GM23338 (cell line): ENCODE data around the gene ARRDC1. TPM values are rescaled to one million over a fixed set of nuclear protein-coding genes. Genes with fewer than 3 reads are reported as not detected.

Source experiments
- ATAC-seq: fragments of 200-7000 bp; cut with Tn5 transposase; 3 replicates; pipeline ENCODE4 v1.9.1; 2020
- DNase-seq: peaks from one replicate; pipeline ENCODE4 v3.0.0-alpha.2; 2015; ENCODE audit warnings: low spot score
- H2AFZ ChIP-seq: fragments of 200-600 bp; sonication (generic); 2 replicates; pipeline ENCODE4 v1.8.0; 2016; ENCODE audit warnings: antibody characterized with exemption, mild to moderate bottlenecking, moderate library complexity
- H3F3A ChIP-seq: fragments of 200-600 bp; sonication (generic); replicated peaks from 2 replicates; pipeline ENCODE4 v1.8.0; 2017; ENCODE audit warnings: antibody characterized with exemption, mixed run types, low read depth
- H3K27ac ChIP-seq: fragments of 200-600 bp; sonication (generic); 2 replicates; pipeline ENCODE4 v1.6.1; 2016; ENCODE audit warnings: low read depth
- H3K27me3 ChIP-seq: fragments of 200-600 bp; sonication (generic); 2 replicates; pipeline ENCODE4 v1.8.0; 2016; ENCODE audit warnings: mild to moderate bottlenecking, mixed run types, moderate library complexity; ENCODE audit not compliant: insufficient read depth
- H3K36me3 ChIP-seq: fragments of 200-600 bp; sonication (generic); 2 replicates; pipeline ENCODE4 v1.8.0; 2016; ENCODE audit warnings: mild to moderate bottlenecking; ENCODE audit not compliant: insufficient read depth
- H3K4me1 ChIP-seq: fragments of 200-600 bp; sonication (generic); 2 replicates; pipeline ENCODE4 v1.8.0; 2016; ENCODE audit warnings: mild to moderate bottlenecking, moderate library complexity; ENCODE audit not compliant: insufficient read depth
- H3K4me2 ChIP-seq: fragments of 200-600 bp; sonication (generic); 2 replicates; pipeline ENCODE4 v1.7.1; 2017; ENCODE audit warnings: mixed run types
- H3K4me3 ChIP-seq: fragments of 200-600 bp; sonication (generic); 2 replicates; pipeline ENCODE4 v1.6.1; 2016; ENCODE audit warnings: mixed run types
- H3K79me2 ChIP-seq: fragments of 200-600 bp; sonication (generic); replicated peaks from 2 replicates; pipeline ENCODE4 v1.8.0; 2017; ENCODE audit warnings: mild to moderate bottlenecking; ENCODE audit not compliant: insufficient read depth
- H3K9me2 ChIP-seq: fragments of 200-600 bp; sonication (generic); 2 replicates; pipeline ENCODE4 v1.8.0; 2017; ENCODE audit not compliant: insufficient read depth
- H4K20me1 ChIP-seq: fragments of 200-600 bp; sonication (generic); replicated peaks from 2 replicates; pipeline ENCODE4 v1.8.0; 2017; ENCODE audit warnings: mild to moderate bottlenecking; ENCODE audit not compliant: insufficient read depth
- H3K27ac Mint-ChIP-seq: 2 replicates; pipeline ENCODE4 v1.8.0; 2020; ENCODE audit warnings: inconsistent platforms, mild to moderate bottlenecking, moderate library complexity, mixed read lengths
- H3K27me3 Mint-ChIP-seq: 3 replicates; pipeline ENCODE4 v1.8.0; 2022; ENCODE audit warnings: low read depth, mild to moderate bottlenecking, moderate library complexity, mixed read lengths, inconsistent platforms; ENCODE audit not compliant: insufficient read depth, poor library complexity
- H3K36me3 Mint-ChIP-seq: 3 replicates; pipeline ENCODE4 v1.8.0; 2021; ENCODE audit warnings: low read depth, mild to moderate bottlenecking, inconsistent platforms, moderate library complexity, mixed read lengths
- H3K4me1 Mint-ChIP-seq: 3 replicates; pipeline ENCODE4 v1.8.0; 2020; ENCODE audit warnings: mild to moderate bottlenecking, inconsistent platforms, mixed read lengths
- H3K4me3 Mint-ChIP-seq: 3 replicates; pipeline ENCODE4 v1.8.0; 2021; ENCODE audit warnings: moderate library complexity, mild to moderate bottlenecking, inconsistent platforms, mixed read lengths
- H3K9me3 Mint-ChIP-seq: 3 replicates; pipeline ENCODE4 v1.8.0; 2020; ENCODE audit warnings: moderate library complexity, mild to moderate bottlenecking, inconsistent platforms, mixed read lengths
- CREB1 ChIP-seq: fragments of 250-450 bp; sonication (Bioruptor Pico); IDR thresholded peaks from 2 replicates; pipeline ENCODE4 v1.5.0; 2020; ENCODE audit warnings: low read depth, mild to moderate bottlenecking, moderate library complexity
- CTCF ChIP-seq, 2 experiments: fragments of 200-600 bp in 1 of 2; sonication (generic) in 1 of 2; conservative IDR thresholded peaks; 2 replicates each; pipeline versions ENCODE4 v1.5.1 to v1.6.1; 2016 to 2017; ENCODE audit warnings: antibody characterized with exemption in 2 of 2, low read depth in 2 of 2, mild to moderate bottlenecking in 2 of 2, moderate library complexity in 1 of 2
- ETS1 ChIP-seq: IDR thresholded peaks from 2 replicates; pipeline ENCODE4 v1.6.1; 2016; ENCODE audit warnings: antibody characterized with exemption
- EZH2 ChIP-seq: fragments of 200-600 bp; sonication (generic); IDR thresholded peaks from one replicate; pipeline ENCODE4 v1.8.0; 2017; ENCODE audit warnings: antibody characterized with exemption, mild to moderate bottlenecking, low read depth; ENCODE audit not compliant: unreplicated experiment
- EZH2phosphoT487 ChIP-seq: fragments of 200-600 bp; sonication (generic); IDR thresholded peaks from one replicate; pipeline ENCODE4 v1.8.1; 2018; ENCODE audit warnings: antibody characterized with exemption; ENCODE audit not compliant: unreplicated experiment
- JUNB ChIP-seq: IDR thresholded peaks from one replicate; pipeline ENCODE4 v1.6.1; 2016; ENCODE audit warnings: antibody characterized with exemption; ENCODE audit not compliant: unreplicated experiment
- NANOG ChIP-seq: IDR thresholded peaks from 2 replicates; pipeline ENCODE4 v1.6.1; 2016; ENCODE audit warnings: antibody characterized with exemption, borderline replicate concordance
- POLR2AphosphoS5 ChIP-seq: IDR thresholded peaks from 2 replicates; pipeline ENCODE4 v1.6.1; 2016; ENCODE audit warnings: antibody characterized with exemption, low read depth
- REST ChIP-seq: IDR thresholded peaks from one replicate; pipeline ENCODE4 v1.6.1; 2018; ENCODE audit warnings: antibody characterized with exemption; ENCODE audit not compliant: unreplicated experiment
- STAT1 ChIP-seq: IDR thresholded peaks from one replicate; pipeline ENCODE4 v1.6.1; 2016; ENCODE audit warnings: antibody characterized with exemption; ENCODE audit not compliant: unreplicated experiment
- ZNF114 ChIP-seq: fragments of 250-450 bp; sonication (Bioruptor Pico); IDR thresholded peaks from 2 replicates; pipeline ENCODE4 v1.5.0; 2020; ENCODE audit warnings: mild to moderate bottlenecking, moderate library complexity
- ZNF331 ChIP-seq: fragments of 250-450 bp; sonication (Bioruptor Pico); IDR thresholded peaks from 2 replicates; pipeline ENCODE4 v1.5.0; 2020; ENCODE audit warnings: low read depth, mild to moderate bottlenecking, moderate library complexity
- ZNF462 ChIP-seq: fragments of 250-450 bp; sonication (Bioruptor Pico); IDR thresholded peaks from 2 replicates; pipeline ENCODE4 v1.5.0; 2020; ENCODE audit warnings: mild to moderate bottlenecking, moderate library complexity
- polyA plus RNA-seq: library from polyadenylated mRNA; unstranded; fragments of >200 nt; fragmentation: Nextera tagmentation; extraction: Ambion mirVana; gene quantifications from 2 replicates; pipeline ENCODE4 v1.2.1, GENCODE V29; 2016
- total RNA-seq: library from RNA; depleted of rRNA; stranded (reverse); fragments of >200 nt; shearing (Covaris generic); gene quantifications from 2 replicates; pipeline ENCODE4 v1.2.3, GENCODE V29; 2014

The ARRDC1 gene
- total and polyA plus RNA-seq, 2 experiments from 2014 or later, result 36.6 to 63.8 TPM

GRCh38 chr9:137632230-137633161 lies 27.0 kb downstream of the ARRDC1 start:
- Mint-ChIP-seq H3K4me1 (peaks cover 43% of the 10 kb centered on the region), H3K36me3 (no peaks in the 10 kb centered on the region), H3K27me3 (peaks cover 5% of the 10 kb centered on the region), H3K4me3 (no peak overlapping the region; the same call in 2 of the 3 replicates), H3K9me3 (no peaks in the 10 kb centered on the region), H3K27ac (0 out of 2 replicates have a peak overlapping the region, but pooled peaks have one; percentile 43)
- Histone ChIP-seq H3K4me2 (0 out of 2 replicates have a peak overlapping the region, but pooled peaks have one; percentile 26), H3K27me3 (no peaks in the 10 kb centered on the region), H3F3A (no peaks in the 10 kb centered on the region; the same call in 1 of the 2 replicates), H3K36me3 (no peaks in the 10 kb centered on the region), H3K27ac (peak overlapping the region; percentile 66; the same call in 1 of the 2 replicates), H3K4me3 (no peak overlapping the region), H2AFZ (no peak overlapping the region), H3K79me2 (peaks cover 100% of the 10 kb centered on the region), H3K9me2 (no peaks in the 10 kb centered on the region), H3K4me1 (peaks cover 28% of the 10 kb centered on the region), H4K20me1 (peaks cover 61% of the 10 kb centered on the region)
- ATAC-seq (peak; percentile 43), DNase-seq (no peak)
- no peak for TF ChIP-seq JUNB
- TF ChIP-seq POLR2AphosphoS5, result no peak
- TF ChIP-seq CREB1, result no peak
- no peak for TF ChIP-seq NANOG
- TF ChIP-seq STAT1, result no peak
- no peak for TF ChIP-seq ZNF462 (CRISPR knock-in tag)
- no peak for TF ChIP-seq ETS1
- no peak for TF ChIP-seq ZNF114 (CRISPR knock-in tag)
- TF ChIP-seq EZH2phosphoT487, result no peak
- no peak for TF ChIP-seq ZNF331 (CRISPR knock-in tag)
- TF ChIP-seq EZH2, result no peak
- no peak for TF ChIP-seq CTCF (conservative IDR thresholded peaks at IDR 0.05; ENCODE audit: low read depth in 2 of 2)
- TF ChIP-seq REST, result no peak
